Spleen (tissue), 7 donors: ENCODE results near the gene ADM.

ENCODE experiments used
- CTCF ChIP-seq, 11 experiments: fragments of 200-600 bp in 7 of 11; fragments of 450-650 bp in 4 of 11; sonication (generic) in 4 of 11; IDR thresholded peaks in 8 of 11; conservative IDR thresholded peaks in 3 of 11; 1 replicate in 7 of 11; 2 replicates in 4 of 11; pipeline versions ENCODE4 v1.4.0 to v1.8.0; 2016 to 2021; ENCODE audit warnings: antibody characterized with exemption in 11 of 11, inconsistent platforms in 4 of 11, mild to moderate bottlenecking in 1 of 11
- POLR2A ChIP-seq, 3 donors: fragments of 450-650 bp; IDR thresholded peaks; one replicate each; pipeline ENCODE4 v1.5.1; 2017; ENCODE audit warnings: antibody characterized with exemption in 3 of 3, mild to moderate bottlenecking in 1 of 3
- POLR2AphosphoS5 ChIP-seq, 3 donors: sonication (generic); formaldehyde crosslinking; IDR thresholded peaks; one replicate each; pipeline ENCODE4 v1.5.1; 2017; ENCODE audit warnings: antibody characterized with exemption in 3 of 3
- donor health status: DM: no; HTN: no; CAD: no; lungs with moderate emphysema.
- donor health status: DM: no; HTN: no; CAD: no.
- donor health status: DM: no; HTN: no; CAD: no.

- TF ChIP-seq CTCF (IDR thresholded peaks at IDR 0.05 in 8 of 11, conservative IDR thresholded peaks at IDR 0.05 in 3 of 11) = no peak
- no peak for TF ChIP-seq POLR2AphosphoS5 (IDR thresholded peaks at IDR 0.05)
- no peak for TF ChIP-seq POLR2A (IDR thresholded peaks at IDR 0.05)
Measured at GRCh38 chr11:10317776-10318526, 13.1 kb downstream of the ADM start.
